ENCODE measurements around the gene ZBTB3.
"Not testable (repeated sequence)": the region's sequence is repeated elsewhere in the genome, so short reads cannot be mapped to it uniquely, and the experiment has no call there.

ZBTB3 gene

GRCh38 chr11:62757846-62758788 is 4.2 kb upstream of the ZBTB3 start:
- peak; percentile 23 for DNase-seq (ENCODE audit: low spot score)

GRCh38 chr11:62755086-62755615 is 1.2 kb upstream of the ZBTB3 start:
- no peak for DNase-seq (ENCODE audit: low spot score)

- DNase-seq (ENCODE audit: low spot score), result no peak
These were observed 795 bp downstream of the ZBTB3 start for GRCh38 chr11:62752994-62753735.

GRCh38 chr11:62752177-62752785 is 1.7 kb downstream of the ZBTB3 start:
- no peak for DNase-seq (ENCODE audit: low spot score)

GRCh38 chr11:62749931-62750330 is 4.0 kb downstream of the ZBTB3 start:
- not testable (repeated sequence) for DNase-seq (ENCODE audit: low spot score)

- DNase-seq (ENCODE audit: low spot score), result no peak
These were observed 6.3 kb downstream of the ZBTB3 start for GRCh38 chr11:62747475-62748160.

- DNase-seq (ENCODE audit: low spot score), result no peak
These were observed 16.8 kb downstream of the ZBTB3 start for GRCh38 chr11:62737196-62737595.

- peak; percentile 45 for DNase-seq (ENCODE audit: low spot score)
These were observed 21.1 kb downstream of the ZBTB3 start for GRCh38 chr11:62732830-62733229.

GRCh38 chr11:62730076-62730475 is 23.9 kb downstream of the ZBTB3 start:
- not testable (repeated sequence) for DNase-seq (ENCODE audit: low spot score)

- peak; percentile 86 for DNase-seq (ENCODE audit: low spot score)
These were observed 25.6 kb downstream of the ZBTB3 start, which contains the start of gene TTC9C for GRCh38 chr11:62728171-62728988. Gene TTC9C (plus strand): TSS chr11:62728486. CDS start chr11:62728849, 363 bp downstream.

GRCh38 chr11:62727872-62728170 is 26.1 kb downstream of the ZBTB3 start:
- DNase-seq (ENCODE audit: low spot score), result peak; percentile 99

- DNase-seq (ENCODE audit: low spot score), result peak; percentile 99
These were observed 26.6 kb downstream of the ZBTB3 start, which contains the start of gene HNRNPUL2 for GRCh38 chr11:62727165-62727871. Gene HNRNPUL2 (minus strand): TSS chr11:62727457. CDS start chr11:62727156, 301 bp downstream.

- DNase-seq (ENCODE audit: low spot score), result no peak
These were observed 27.1 kb downstream of the ZBTB3 start for GRCh38 chr11:62726915-62727164.

GRCh38 chr11:62726156-62726914 is 27.6 kb downstream of the ZBTB3 start:
- DNase-seq (ENCODE audit: low spot score), result peak; percentile 18

- no peak for DNase-seq (ENCODE audit: low spot score)
These were observed 28.3 kb downstream of the ZBTB3 start for GRCh38 chr11:62725646-62726045.

- no peak for DNase-seq (ENCODE audit: low spot score)
These were observed 29.8 kb downstream of the ZBTB3 start for GRCh38 chr11:62724171-62724570.

- no peak for DNase-seq (ENCODE audit: low spot score)
These were observed 32.0 kb downstream of the ZBTB3 start for GRCh38 chr11:62721994-62722393.

- DNase-seq (ENCODE audit: low spot score), result no peak
These were observed 34.5 kb downstream of the ZBTB3 start for GRCh38 chr11:62719302-62719978.

- DNase-seq (ENCODE audit: low spot score), result no peak
These were observed 37.1 kb downstream of the ZBTB3 start for GRCh38 chr11:62716816-62717215.
